ENCODE results near the gene TSC1. TPM values are rescaled to one million over a fixed set of nuclear protein-coding genes. Genes with fewer than 3 reads are reported as not detected.

Gene TSC1
- total RNA-seq, 4 donors from 2014 or later, result 29.7 to 55.3 (median 44.0) TPM

GRCh38 chr9:132919614-132920268 is 24.7 kb downstream of the TSC1 start:
- no peaks in the 10 kb centered on the region for H3K4me1 ChIP-seq
- no peak for DNase-seq
- H3K9me3 ChIP-seq, result no peaks in the 10 kb centered on the region
- H3K27ac ChIP-seq, result no peak overlapping the region
- TF ChIP-seq POLR2A (IDR thresholded peaks at IDR 0.05), result no peak
- TF ChIP-seq CTCF (IDR thresholded peaks at IDR 0.05), result no peak
- no peak overlapping the region for H3K4me3 ChIP-seq
- intact Hi-C loops (cut with DNase I; ENCODE audit: low total_unique reads), result no loop called here
- H3K36me3 ChIP-seq, result no peaks in the 10 kb centered on the region
- H3K27me3 ChIP-seq, result no peaks in the 10 kb centered on the region

GRCh38 chr9:132914924-132915323 is 29.5 kb downstream of the TSC1 start:
- H3K9me3 ChIP-seq, result no peaks in the 10 kb centered on the region
- no peaks in the 10 kb centered on the region for H3K4me1 ChIP-seq
- H3K27me3 ChIP-seq, result no peaks in the 10 kb centered on the region
- TF ChIP-seq CTCF (IDR thresholded peaks at IDR 0.05) (no peak), POLR2A (IDR thresholded peaks at IDR 0.05) (no peak)
- intact Hi-C loops (cut with DNase I; ENCODE audit: low total_unique reads), result no loop called here
- no peak for DNase-seq
- H3K27ac ChIP-seq, result no peak overlapping the region
- no peaks in the 10 kb centered on the region for H3K36me3 ChIP-seq
- no peak overlapping the region for H3K4me3 ChIP-seq

GRCh38 chr9:132912131-132912530 is 32.3 kb downstream of the TSC1 start:
- H3K4me1 ChIP-seq, result no peaks in the 10 kb centered on the region
- no peak overlapping the region for H3K27ac ChIP-seq

GRCh38 chr9:132910376-132910775 is 34.0 kb downstream of the TSC1 start:
- intact Hi-C loops (cut with DNase I; ENCODE audit: low total_unique reads), result no loop called here
- H3K36me3 ChIP-seq, result no peaks in the 10 kb centered on the region
- no peak overlapping the region for H3K4me3 ChIP-seq
- no peaks in the 10 kb centered on the region for H3K27me3 ChIP-seq
- H3K27ac ChIP-seq, result no peak overlapping the region
- H3K4me1 ChIP-seq, result no peaks in the 10 kb centered on the region
- no peak for DNase-seq
- TF ChIP-seq POLR2A (IDR thresholded peaks at IDR 0.05) (no peak), CTCF (IDR thresholded peaks at IDR 0.05) (no peak)
- H3K9me3 ChIP-seq, result no peaks in the 10 kb centered on the region

More at GRCh38 chr9:132912131-132912530, 32.3 kb downstream of the TSC1 start:
- no peak for DNase-seq
- no peaks in the 10 kb centered on the region for H3K27me3 ChIP-seq
- H3K4me3 ChIP-seq, result no peak overlapping the region
- intact Hi-C loops (cut with DNase I; ENCODE audit: low total_unique reads), result no loop called here
- H3K9me3 ChIP-seq, result no peaks in the 10 kb centered on the region
- TF ChIP-seq POLR2A (IDR thresholded peaks at IDR 0.05), result no peak
- no peak for TF ChIP-seq CTCF (IDR thresholded peaks at IDR 0.05)
- no peaks in the 10 kb centered on the region for H3K36me3 ChIP-seq

GRCh38 chr9:132909311-132909710 is 35.1 kb downstream of the TSC1 start:
- Histone ChIP-seq H3K4me3 (no peak overlapping the region), H3K36me3 (no peaks in the 10 kb centered on the region), H3K27me3 (no peaks in the 10 kb centered on the region), H3K27ac (no peak overlapping the region), H3K9me3 (no peaks in the 10 kb centered on the region), H3K4me1 (no peaks in the 10 kb centered on the region)
- TF ChIP-seq POLR2A (IDR thresholded peaks at IDR 0.05), result no peak
- intact Hi-C loops (cut with DNase I; ENCODE audit: low total_unique reads), result no loop called here
- DNase-seq, result no peak

GRCh38 chr9:132908635-132909034 is 35.8 kb downstream of the TSC1 start:
- Histone ChIP-seq H3K9me3 (no peaks in the 10 kb centered on the region), H3K27ac (no peak overlapping the region), H3K4me3 (no peak overlapping the region), H3K36me3 (no peaks in the 10 kb centered on the region), H3K4me1 (no peaks in the 10 kb centered on the region), H3K27me3 (no peaks in the 10 kb centered on the region)
- TF ChIP-seq CTCF (IDR thresholded peaks at IDR 0.05) (no peak), POLR2A (IDR thresholded peaks at IDR 0.05) (no peak)
- intact Hi-C loops (cut with DNase I; ENCODE audit: low total_unique reads), result no loop called here
- DNase-seq, result no peak

Data from uterus (tissue), 4 donors.